WTC11 (cell line): ENCODE measurements around the gene NUP210L. TPM values are rescaled to one million over a fixed set of nuclear protein-coding genes. Genes with fewer than 3 reads are reported as not detected.

Experiments used
- ATAC-seq: fragments of 200-7000 bp; cut with Tn5 transposase; 2 replicates; pipeline ENCODE4 v1.10.0; 2021; ENCODE audit warnings: mild to moderate bottlenecking, moderate library complexity
- CTCF ChIA-PET: fragments of 300-600 bp; sonication (Branson Sonifier 250); formaldehyde crosslinking; loops from one replicate; lab custom pipeline; 2021; ENCODE audit warnings: antibody characterized with exemption; lab: Charles Lee
- POLR2A ChIA-PET: fragments of 350-600 bp; sonication (Branson Sonifier 250); formaldehyde crosslinking; loops from one replicate; lab custom pipeline; 2021; ENCODE audit warnings: antibody characterized with exemption; lab: Charles Lee
- DNase-seq: peaks from one replicate; pipeline ENCODE4 v3.0.0; 2021; ENCODE audit warnings: low spot score
- H3K27ac Mint-ChIP-seq: 2 replicates; pipeline ENCODE4 v1.8.0; 2021; ENCODE audit warnings: mixed read lengths
- H3K27me3 Mint-ChIP-seq: 2 replicates; pipeline ENCODE4 v1.8.0; 2021; ENCODE audit warnings: low read depth, mild to moderate bottlenecking, moderate library complexity, mixed read lengths
- H3K36me3 Mint-ChIP-seq: 2 replicates; pipeline ENCODE4 v1.8.0; 2021; ENCODE audit warnings: mixed read lengths
- H3K4me1 Mint-ChIP-seq: 2 replicates; pipeline ENCODE4 v1.8.0; 2022; ENCODE audit warnings: mixed read lengths
- H3K4me3 Mint-ChIP-seq: 2 replicates; pipeline ENCODE4 v1.8.0; 2021; ENCODE audit warnings: mild to moderate bottlenecking, moderate library complexity, mixed read lengths
- H3K9me3 Mint-ChIP-seq: 2 replicates; pipeline ENCODE4 v1.8.0; 2021; ENCODE audit warnings: mixed read lengths
- E2F1 ChIP-seq: sonication (generic); formaldehyde crosslinking; IDR thresholded peaks from 2 replicates; pipeline ENCODE4 v1.8.0; 2022; ENCODE audit warnings: mild to moderate bottlenecking, missing genetic modification reagents
- FOXP1 ChIP-seq: sonication (generic); formaldehyde crosslinking; IDR thresholded peaks from 2 replicates; pipeline ENCODE4 v1.8.0; 2022; ENCODE audit warnings: missing genetic modification reagents, mild to moderate bottlenecking, moderate library complexity, borderline replicate concordance
- FOXP4 ChIP-seq: sonication (generic); formaldehyde crosslinking; IDR thresholded peaks from 2 replicates; pipeline ENCODE4 v1.8.0; 2022; ENCODE audit warnings: mild to moderate bottlenecking, missing genetic modification reagents
- GTF2I ChIP-seq: fragments of 250-450 bp; sonication (Bioruptor Pico); conservative IDR thresholded peaks from 2 replicates; pipeline ENCODE4 v1.4.0; 2021; ENCODE audit warnings: mild to moderate bottlenecking
- IRF2 ChIP-seq: sonication (generic); formaldehyde crosslinking; IDR thresholded peaks from 2 replicates; pipeline ENCODE4 v1.8.0; 2022; ENCODE audit warnings: low read depth, missing genetic modification reagents, borderline replicate concordance
- JAZF1 ChIP-seq: fragments of 250-450 bp; sonication (Bioruptor Pico); IDR thresholded peaks from 2 replicates; pipeline ENCODE4 v1.9.0; 2021; ENCODE audit warnings: moderate library complexity, mild to moderate bottlenecking, inconsistent platforms
- MLX ChIP-seq: sonication (generic); formaldehyde crosslinking; IDR thresholded peaks from 2 replicates; pipeline ENCODE4 v1.8.1; 2023; ENCODE audit warnings: mild to moderate bottlenecking, missing genetic modification reagents, moderate library complexity
- NR3C1 ChIP-seq: sonication (generic); formaldehyde crosslinking; conservative IDR thresholded peaks from 2 replicates; pipeline ENCODE4 v1.8.1; 2023; ENCODE audit warnings: low read depth, mild to moderate bottlenecking, missing genetic modification reagents
- PRRX2 ChIP-seq: fragments of 250-450 bp; sonication (Bioruptor Pico); IDR thresholded peaks from 2 replicates; pipeline ENCODE4 v1.8.0; 2021; ENCODE audit warnings: mild to moderate bottlenecking
- RORB ChIP-seq: fragments of 250-450 bp; sonication (Bioruptor Pico); IDR thresholded peaks from 2 replicates; pipeline ENCODE4 v1.9.0; 2021; ENCODE audit warnings: mild to moderate bottlenecking
- TCF7 ChIP-seq: sonication (generic); formaldehyde crosslinking; IDR thresholded peaks from 2 replicates; pipeline ENCODE4 v1.8.0; 2022; ENCODE audit warnings: mild to moderate bottlenecking, low read depth, missing genetic modification reagents, moderate library complexity
- ZMAT4 ChIP-seq: fragments of 250-450 bp; sonication (Bioruptor Pico); IDR thresholded peaks from 2 replicates; pipeline ENCODE4 v1.9.0; 2021; ENCODE audit warnings: mild to moderate bottlenecking
- ZNF138 ChIP-seq: sonication (generic); formaldehyde crosslinking; conservative IDR thresholded peaks from 2 replicates; pipeline ENCODE4 v1.8.1; 2022; ENCODE audit warnings: mild to moderate bottlenecking, moderate library complexity, missing genetic modification reagents
- ZNF396 ChIP-seq: fragments of 250-450 bp; sonication (Bioruptor Pico); IDR thresholded peaks from 2 replicates; pipeline ENCODE4 v1.8.0; 2021; ENCODE audit warnings: mild to moderate bottlenecking, moderate library complexity, borderline replicate concordance
- ZNF532 ChIP-seq: fragments of 250-450 bp; sonication (Bioruptor Pico); IDR thresholded peaks from 2 replicates; pipeline ENCODE4 v1.9.0; 2021; ENCODE audit warnings: mild to moderate bottlenecking, borderline replicate concordance
- total RNA-seq: library from RNA; stranded (reverse); gene quantifications from 3 replicates; pipeline ENCODE4 v1.2.3, GENCODE V29; 2021

NUP210L gene
- total RNA-seq, 1 experiment from 2014 or later = 0.02 TPM

- ATAC-seq (no peak), DNase-seq (no peak)
- Mint-ChIP-seq H3K4me1 (peaks cover 20% of the 10 kb centered on the region), H3K27ac (no peak overlapping the region), H3K36me3 (peaks cover 61% of the 10 kb centered on the region), H3K9me3 (no peaks in the 10 kb centered on the region), H3K27me3 (no peaks in the 10 kb centered on the region), H3K4me3 (no peak overlapping the region)
- TF ChIP-seq MLX (CRISPR knock-in tag) (no peak), RORB (no peak), FOXP1 (no peak), NR3C1 (CRISPR knock-in tag) (no peak), FOXP4 (CRISPR knock-in tag) (no peak), ZNF532 (CRISPR knock-in tag) (no peak), TCF7 (CRISPR knock-in tag) (no peak), PRRX2 (CRISPR knock-in tag) (no peak), ZNF138 (CRISPR knock-in tag) (no peak), ZNF396 (no peak), IRF2 (CRISPR knock-in tag) (no peak)
- ChIA-PET CTCF (interaction anchor here (0.7 to 1.3 kb wide), 2 partner anchors 25 to 234 kb away, joined by 3 read pairs; no protein-coding TSS in a partner anchor), POLR2A (no interaction called here)
These were observed 19.8 kb upstream of the NUP210L start for GRCh38 chr1:154174654-154175053.

DNA sequence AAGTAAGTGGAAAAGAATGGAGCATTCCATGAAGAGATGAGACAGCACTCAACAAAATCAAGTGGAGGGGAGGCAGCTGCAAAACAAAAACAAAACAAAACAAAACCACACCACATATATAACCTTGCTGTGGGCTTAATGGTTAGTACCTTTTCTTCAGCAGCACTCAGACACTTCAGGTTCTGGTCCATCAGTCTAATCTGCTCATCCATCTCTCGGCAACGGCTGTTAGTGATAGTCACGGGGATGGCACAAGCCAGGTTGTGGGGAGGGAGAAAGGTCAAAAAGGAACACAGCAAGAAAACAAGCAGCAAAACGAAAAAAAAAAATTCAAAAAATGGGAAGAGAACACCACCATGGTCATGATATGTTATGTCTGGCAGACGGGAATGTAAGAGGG lies 17.0 kb upstream of the NUP210L start:
- ChIA-PET CTCF (no interaction called here), POLR2A (interaction anchor here (1.4 kb wide), 1 partner anchor 17 kb away, joined by 5 read pairs; the partner anchor contains the start of gene NUP210L)
- H3K4me3 Mint-ChIP-seq = no peak overlapping the region

More for the DNA sequence above, 17.0 kb upstream of the NUP210L start:
- H3K9me3 Mint-ChIP-seq = no peaks in the 10 kb centered on the region
- H3K27me3 Mint-ChIP-seq = no peaks in the 10 kb centered on the region
- H3K36me3 Mint-ChIP-seq = peaks cover 78% of the 10 kb centered on the region
- H3K4me1 Mint-ChIP-seq = no peaks in the 10 kb centered on the region
- H3K27ac Mint-ChIP-seq = no peak overlapping the region
- no peak for DNase-seq
- no peak for ATAC-seq
- no peak for TF ChIP-seq GTF2I
- no peak for TF ChIP-seq E2F1 (CRISPR knock-in tag)
- no peak for TF ChIP-seq ZMAT4 (CRISPR knock-in tag)
- no peak for TF ChIP-seq JAZF1 (CRISPR knock-in tag)
